Measurements from ENCODE around the gene FGF19. TPM values are rescaled to one million over a fixed set of nuclear protein-coding genes. Genes with fewer than 3 reads are reported as not detected.

Gene FGF19
- polyA plus RNA-seq, 1 donor from 2014 or later: 4.6 TPM

GRCh38 chr11:69654001-69654659 lies 49.7 kb downstream of the FGF19 start:
- H3K79me2 ChIP-seq (replicated peaks; ENCODE audit: insufficient read depth, low read length): no peaks in the 10 kb centered on the region
- no peak overlapping the region for H3K27ac ChIP-seq (ENCODE audit: low read length)
- TF ChIP-seq REST (IDR thresholded peaks at IDR 0.05; ENCODE audit: borderline replicate concordance) (no peak), MXI1 (conservative IDR thresholded peaks at IDR 0.05; ENCODE audit: poor library complexity, severe bottlenecking) (no peak), POLR2AphosphoS5 (IDR thresholded peaks at IDR 0.05) (no peak), EZH2 (IDR thresholded peaks at IDR 0.05; ENCODE audit: borderline replicate concordance, insufficient read depth, low read length, poor library complexity, severe bottlenecking) (no peak), EP300 (conservative IDR thresholded peaks at IDR 0.05; ENCODE audit: poor library complexity, severe bottlenecking) (no peak), TAF1 (IDR thresholded peaks at IDR 0.05; ENCODE audit: low read depth) (no peak), SMC3 (conservative IDR thresholded peaks at IDR 0.05; ENCODE audit: poor library complexity) (no peak)
- TF ChIP-seq, protein P1, sequence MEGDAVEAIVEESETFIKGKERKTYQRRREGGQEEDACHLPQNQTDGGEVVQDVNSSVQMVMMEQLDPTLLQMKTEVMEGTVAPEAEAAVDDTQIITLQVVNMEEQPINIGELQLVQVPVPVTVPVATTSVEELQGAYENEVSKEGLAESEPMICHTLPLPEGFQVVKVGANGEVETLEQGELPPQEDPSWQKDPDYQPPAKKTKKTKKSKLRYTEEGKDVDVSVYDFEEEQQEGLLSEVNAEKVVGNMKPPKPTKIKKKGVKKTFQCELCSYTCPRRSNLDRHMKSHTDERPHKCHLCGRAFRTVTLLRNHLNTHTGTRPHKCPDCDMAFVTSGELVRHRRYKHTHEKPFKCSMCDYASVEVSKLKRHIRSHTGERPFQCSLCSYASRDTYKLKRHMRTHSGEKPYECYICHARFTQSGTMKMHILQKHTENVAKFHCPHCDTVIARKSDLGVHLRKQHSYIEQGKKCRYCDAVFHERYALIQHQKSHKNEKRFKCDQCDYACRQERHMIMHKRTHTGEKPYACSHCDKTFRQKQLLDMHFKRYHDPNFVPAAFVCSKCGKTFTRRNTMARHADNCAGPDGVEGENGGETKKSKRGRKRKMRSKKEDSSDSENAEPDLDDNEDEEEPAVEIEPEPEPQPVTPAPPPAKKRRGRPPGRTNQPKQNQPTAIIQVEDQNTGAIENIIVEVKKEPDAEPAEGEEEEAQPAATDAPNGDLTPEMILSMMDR (IDR thresholded peaks at IDR 0.05; ENCODE audit: poor library complexity, severe bottlenecking): no peak
- no peaks in the 10 kb centered on the region for H3K27me3 ChIP-seq (ENCODE audit: insufficient read depth, low read depth, low read length)
- no peaks in the 10 kb centered on the region for H3K9me3 ChIP-seq (ENCODE audit: low read length)
- no peak overlapping the region for H3K9ac ChIP-seq (ENCODE audit: low read length)
- no peaks in the 10 kb centered on the region for H3F3A ChIP-seq (ENCODE audit: insufficient read depth, low read length, poor library complexity, severe bottlenecking)
- no peak overlapping the region for H3K4me2 ChIP-seq (ENCODE audit: low read length)
- no peaks in the 10 kb centered on the region for H4K20me1 ChIP-seq (ENCODE audit: insufficient read depth)
- H2AFZ ChIP-seq (ENCODE audit: low read depth, low read length): no peak overlapping the region
- H3K36me3 ChIP-seq (ENCODE audit: insufficient read depth, low read length): no peaks in the 10 kb centered on the region
- H3K4me3 ChIP-seq (ENCODE audit: low read length): no peak overlapping the region
- H3K9me2 ChIP-seq (ENCODE audit: insufficient read depth, low read length): no peaks in the 10 kb centered on the region

DNA sequence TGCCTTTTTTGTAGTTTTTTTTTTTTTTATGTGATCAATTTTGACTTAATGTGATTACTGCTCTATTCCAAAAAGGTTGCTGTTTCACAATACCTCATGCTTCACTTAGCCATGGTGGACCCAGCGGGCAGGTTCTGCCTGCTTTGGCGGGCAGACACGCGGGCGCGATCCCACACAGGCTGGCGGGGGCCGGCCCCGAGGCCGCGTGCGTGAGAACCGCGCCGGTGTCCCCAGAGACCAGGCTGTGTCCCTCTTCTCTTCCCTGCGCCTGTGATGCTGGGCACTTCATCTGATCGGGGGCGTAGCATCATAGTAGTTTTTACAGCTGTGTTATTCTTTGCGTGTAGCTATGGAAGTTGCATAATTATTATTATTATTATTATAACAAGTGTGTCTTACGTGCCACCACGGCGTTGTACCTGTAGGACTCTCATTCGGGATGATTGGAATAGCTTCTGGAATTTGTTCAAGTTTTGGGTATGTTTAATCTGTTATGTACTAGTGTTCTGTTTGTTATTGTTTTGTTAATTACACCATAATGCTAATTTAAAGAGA lies 50.3 kb downstream of the FGF19 start:
- H3K9ac ChIP-seq (ENCODE audit: low read length): no peak overlapping the region
- no peaks in the 10 kb centered on the region for H3K27me3 ChIP-seq (ENCODE audit: insufficient read depth, low read depth, low read length)
- H3K27ac ChIP-seq (ENCODE audit: low read length): no peak overlapping the region
- H4K20me1 ChIP-seq (ENCODE audit: insufficient read depth): no peaks in the 10 kb centered on the region
- H2AFZ ChIP-seq (ENCODE audit: low read depth, low read length): no peak overlapping the region
- no peaks in the 10 kb centered on the region for H3K36me3 ChIP-seq (ENCODE audit: insufficient read depth, low read length)
- no peak overlapping the region for H3K4me2 ChIP-seq (ENCODE audit: low read length)
- H3F3A ChIP-seq (ENCODE audit: insufficient read depth, low read length, poor library complexity, severe bottlenecking): no peaks in the 10 kb centered on the region
- H3K79me2 ChIP-seq (replicated peaks; ENCODE audit: insufficient read depth, low read length): no peaks in the 10 kb centered on the region
- H3K9me3 ChIP-seq (ENCODE audit: low read length): no peaks in the 10 kb centered on the region
- no peak for TF ChIP-seq EP300 (conservative IDR thresholded peaks at IDR 0.05; ENCODE audit: poor library complexity, severe bottlenecking)
- no peak for TF ChIP-seq REST (IDR thresholded peaks at IDR 0.05; ENCODE audit: borderline replicate concordance)
- TF ChIP-seq TAF1 (IDR thresholded peaks at IDR 0.05; ENCODE audit: low read depth): no peak
- TF ChIP-seq RAD21 (conservative IDR thresholded peaks at IDR 0.05): no peak
- no peak for TF ChIP-seq POLR2AphosphoS5 (IDR thresholded peaks at IDR 0.05)
- TF ChIP-seq SMC3 (conservative IDR thresholded peaks at IDR 0.05; ENCODE audit: poor library complexity): no peak
- no peak for TF ChIP-seq MXI1 (conservative IDR thresholded peaks at IDR 0.05; ENCODE audit: poor library complexity, severe bottlenecking)
- TF ChIP-seq, protein P1 (IDR thresholded peaks at IDR 0.05; ENCODE audit: poor library complexity, severe bottlenecking): no peak
- no peak for TF ChIP-seq EZH2 (IDR thresholded peaks at IDR 0.05; ENCODE audit: borderline replicate concordance, insufficient read depth, low read length, poor library complexity, severe bottlenecking)
- no peak overlapping the region for H3K4me3 ChIP-seq (ENCODE audit: low read length)
- H3K9me2 ChIP-seq (ENCODE audit: insufficient read depth, low read length): no peaks in the 10 kb centered on the region
